ENCODE data around the gene NIBAN1. TPM values are rescaled to one million over a fixed set of nuclear protein-coding genes. Genes with fewer than 3 reads are reported as not detected.
"Not testable (repeated sequence)": the region's sequence is repeated elsewhere in the genome, so short reads cannot be mapped to it uniquely, and the experiment has no call there.

NIBAN1 gene
- total RNA-seq, 2 donors from 2014 or later: 198 to 371 TPM

- Histone ChIP-seq H3K27me3 (no peaks in the 10 kb centered on the region), H3K27ac (peak overlapping the region; percentile 66 to 89), H3K4me3 (no peak overlapping the region), H3K36me3 (peaks cover 7% of the 10 kb centered on the region), H3K9me3 (no peaks in the 10 kb centered on the region), H3K4me1 (peaks cover 0 to 50% of the 10 kb centered on the region in 2 donors)
- TF ChIP-seq, protein P1, sequence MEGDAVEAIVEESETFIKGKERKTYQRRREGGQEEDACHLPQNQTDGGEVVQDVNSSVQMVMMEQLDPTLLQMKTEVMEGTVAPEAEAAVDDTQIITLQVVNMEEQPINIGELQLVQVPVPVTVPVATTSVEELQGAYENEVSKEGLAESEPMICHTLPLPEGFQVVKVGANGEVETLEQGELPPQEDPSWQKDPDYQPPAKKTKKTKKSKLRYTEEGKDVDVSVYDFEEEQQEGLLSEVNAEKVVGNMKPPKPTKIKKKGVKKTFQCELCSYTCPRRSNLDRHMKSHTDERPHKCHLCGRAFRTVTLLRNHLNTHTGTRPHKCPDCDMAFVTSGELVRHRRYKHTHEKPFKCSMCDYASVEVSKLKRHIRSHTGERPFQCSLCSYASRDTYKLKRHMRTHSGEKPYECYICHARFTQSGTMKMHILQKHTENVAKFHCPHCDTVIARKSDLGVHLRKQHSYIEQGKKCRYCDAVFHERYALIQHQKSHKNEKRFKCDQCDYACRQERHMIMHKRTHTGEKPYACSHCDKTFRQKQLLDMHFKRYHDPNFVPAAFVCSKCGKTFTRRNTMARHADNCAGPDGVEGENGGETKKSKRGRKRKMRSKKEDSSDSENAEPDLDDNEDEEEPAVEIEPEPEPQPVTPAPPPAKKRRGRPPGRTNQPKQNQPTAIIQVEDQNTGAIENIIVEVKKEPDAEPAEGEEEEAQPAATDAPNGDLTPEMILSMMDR (IDR thresholded peaks at IDR 0.05): no peak
- DNase-seq (ENCODE audit: low spot score): no peak
These were observed 14.7 kb downstream of the NIBAN1 start for GRCh38 chr1:184959626-184960025.

DNA sequence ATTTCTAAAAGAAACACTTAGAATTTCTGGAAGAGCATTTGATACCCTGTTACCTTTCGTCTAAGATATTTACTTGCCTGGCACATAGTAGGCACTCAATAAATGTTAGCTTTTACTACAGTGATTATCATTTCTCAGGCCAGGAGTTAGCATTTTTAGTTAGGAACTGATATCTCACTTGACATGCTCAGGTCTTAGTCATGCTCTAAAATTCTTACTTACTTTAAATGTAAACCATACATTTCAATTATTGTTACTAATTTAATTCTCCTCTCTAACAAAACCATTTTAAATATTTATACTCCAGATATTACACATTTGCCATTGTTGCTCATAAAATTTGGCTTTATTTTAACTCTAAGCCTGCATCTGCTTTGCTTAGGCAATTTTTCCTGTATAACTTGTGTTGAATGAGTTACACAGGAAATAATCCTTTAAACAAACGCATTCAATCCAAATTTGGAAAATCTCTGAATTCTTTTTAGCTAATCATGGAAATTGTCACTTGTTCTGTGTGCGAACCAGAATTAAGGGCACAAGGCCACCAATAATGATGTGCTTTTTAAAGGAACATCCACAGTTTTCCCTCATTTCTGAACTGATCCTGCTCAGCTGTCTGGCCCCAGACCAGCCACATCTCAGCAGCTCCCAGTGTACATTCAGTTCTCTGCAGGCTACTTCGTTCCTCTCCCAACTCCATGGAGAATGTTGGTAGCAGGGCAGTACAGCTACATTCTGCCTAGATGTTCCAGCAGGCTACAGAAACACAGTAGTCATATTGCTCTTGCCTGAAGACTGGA, 15.6 kb downstream of the NIBAN1 start:
- DNase-seq (ENCODE audit: low spot score): no peak
- TF ChIP-seq, protein P1 (IDR thresholded peaks at IDR 0.05): no peak
- Histone ChIP-seq H3K4me3 (no peak overlapping the region), H3K4me1 (peaks cover 0 to 58% of the 10 kb centered on the region in 2 donors), H3K27me3 (no peaks in the 10 kb centered on the region), H3K36me3 (peaks cover 7% of the 10 kb centered on the region), H3K9me3 (no peaks in the 10 kb centered on the region), H3K27ac (peak overlapping the region; percentile 66 to 89)

GRCh38 chr1:184957901-184958300, 16.4 kb downstream of the NIBAN1 start:
- not testable (repeated sequence) for H3K36me3 ChIP-seq; H3K27me3 ChIP-seq; DNase-seq (ENCODE audit: low spot score); H3K4me3 ChIP-seq; H3K9me3 ChIP-seq
- Histone ChIP-seq H3K4me1 (peaks cover 0 to 62% of the 10 kb centered on the region in 2 donors), H3K27ac (peak overlapping the region; percentile 66 to 89)

DNA sequence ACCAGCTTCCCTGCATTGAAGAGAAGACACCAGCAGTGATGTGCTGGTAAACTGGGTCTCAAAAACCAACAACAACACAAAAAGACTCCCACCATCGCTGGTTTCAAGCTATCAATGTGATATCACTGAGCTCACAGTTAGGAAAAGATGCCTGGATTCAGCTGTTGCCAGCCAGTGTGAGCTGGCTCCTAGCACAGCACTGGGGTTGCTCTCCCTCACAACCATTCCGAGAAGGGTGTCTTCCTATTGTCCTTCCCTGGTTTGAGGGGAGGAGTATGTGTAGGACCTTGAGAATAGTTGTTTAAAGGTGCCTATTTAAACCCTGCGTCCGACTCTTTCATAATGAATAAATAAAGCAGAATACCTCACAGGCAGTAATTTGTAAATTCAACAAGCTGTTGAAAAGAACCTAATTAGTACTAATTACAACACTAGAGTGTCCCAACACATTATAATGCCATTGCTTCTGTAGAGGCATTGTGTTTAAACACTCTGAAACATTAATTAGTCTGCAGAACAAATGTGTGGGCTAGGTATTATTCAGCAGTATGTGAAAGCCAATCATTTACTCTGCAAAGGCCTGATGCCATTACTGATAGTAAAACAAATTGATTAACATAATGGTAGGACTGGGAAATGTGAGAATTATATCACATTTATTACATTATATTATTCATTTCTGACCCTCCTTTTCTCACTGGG, 17.2 kb downstream of the NIBAN1 start:
- H3K4me3 ChIP-seq: no peak overlapping the region
- DNase-seq (ENCODE audit: low spot score): no peak
- no peaks in the 10 kb centered on the region for H3K27me3 ChIP-seq
- peaks cover 0 to 62% of the 10 kb centered on the region in 2 donors for H3K4me1 ChIP-seq
- peaks cover 7% of the 10 kb centered on the region for H3K36me3 ChIP-seq
- peak overlapping the region; percentile 66 to 89 for H3K27ac ChIP-seq
- H3K9me3 ChIP-seq: no peaks in the 10 kb centered on the region
- TF ChIP-seq, protein P1 (IDR thresholded peaks at IDR 0.05): no peak

GRCh38 chr1:184954232-184954995, 19.9 kb downstream of the NIBAN1 start:
- Histone ChIP-seq H3K27ac (peak overlapping the region; percentile 63 to 75), H3K4me1 (peaks cover 0 to 45% of the 10 kb centered on the region in 2 donors), H3K27me3 (no peaks in the 10 kb centered on the region), H3K4me3 (no peak overlapping the region), H3K36me3 (no peaks in the 10 kb centered on the region), H3K9me3 (no peaks in the 10 kb centered on the region)
- no peak for DNase-seq (ENCODE audit: low spot score)
- TF ChIP-seq, protein P1 (IDR thresholded peaks at IDR 0.05): peak in 1 of 2 donors; percentile 15

Measured in right atrium auricular region (tissue), 2 donors.